ENCODE results near the gene PLBD2.

GRCh38 chr12:113407931-113408600 lies 49.7 kb downstream of the PLBD2 start:
- TF ChIP-seq CTCF (IDR thresholded peaks at IDR 0.05): no peak
- no peak for TF ChIP-seq POLR2AphosphoS5 (IDR thresholded peaks at IDR 0.05)
- TF ChIP-seq POLR2A (IDR thresholded peaks at IDR 0.05): no peak
- TF ChIP-seq EP300 (IDR thresholded peaks at IDR 0.05): no peak
